K562 (cell line): Measurements from ENCODE around the gene RALY. TPM values are rescaled to one million over a fixed set of nuclear protein-coding genes. Genes with fewer than 3 reads are reported as not detected.

Source experiments
- ATAC-seq: fragments of 200-7000 bp; cut with Tn5 transposase; 3 replicates; pipeline ENCODE4 v1.9.1; 2020; ENCODE audit warnings: moderate library complexity
- BruUV-seq: library from RNA; stranded (reverse); fragments of 400-500 nt; replicated peaks from 2 replicates; lab custom pipeline; 2021; lab: Mats Ljungman, UMichigan
- CTCF ChIA-PET: fragments of 300-600 bp; formaldehyde crosslinking; extraction: SDS; loops from one replicate; lab custom pipeline; 2021; ENCODE audit warnings: low intra/inter-chr PET ratio; lab: Yijun Ruan, JAX
- POLR2A ChIA-PET: fragments of 300-600, 350-650 bp; sonication (Branson Sonifier 250); formaldehyde crosslinking; extraction: SDS; loops from one replicate; lab custom pipeline; 2021; ENCODE audit warnings: antibody characterized with exemption, inconsistent platforms; lab: Yijun Ruan, JAX
- DNase-seq, 4 experiments: peaks; one replicate each; pipeline versions ENCODE4 v3.0.0 to v3.0.0-alpha.2; 2011 to 2018; ENCODE audit warnings: low spot score in 3 of 4, mixed read lengths in 3 of 4; ENCODE audit errors: extremely low read depth in 1 of 4
- FAIRE-seq: peaks from 2 replicates; lab custom pipeline; 2011; peaks lifted over from hg19 to GRCh38; lab: Jason Lieb, UNC
- H2AFZ ChIP-seq: 2 replicates; pipeline ENCODE4 v1.6.0; 2011; ENCODE audit warnings: low read depth, low read length, control low read depth, inconsistent platforms
- H3K27ac ChIP-seq: fragments of 200-600 bp; 3 replicates; pipeline ENCODE4 v1.8.0; 2011; ENCODE audit warnings: low read depth, mild to moderate bottlenecking, control low read depth, inconsistent platforms, low read length, moderate library complexity, mixed read lengths; ENCODE audit errors: extremely low read depth
- H3K27me3 ChIP-seq, 2 experiments: fragments of 300-600 bp in 1 of 2; 2 replicates in 1 of 2; 3 replicates in 1 of 2; pipeline versions ENCODE4 v1.6.0 to v1.8.0; 2011; ENCODE audit warnings: inconsistent platforms in 2 of 2, low read length in 2 of 2, mild to moderate bottlenecking in 1 of 2, mixed read lengths in 1 of 2, moderate library complexity in 1 of 2; ENCODE audit not compliant: control insufficient read depth in 2 of 2, insufficient read depth in 2 of 2
- H3K36me3 ChIP-seq: fragments of 300-600 bp; 3 replicates; pipeline ENCODE4 v1.8.0; 2011; ENCODE audit warnings: mild to moderate bottlenecking, low read length, inconsistent platforms; ENCODE audit not compliant: control insufficient read depth, insufficient read depth
- H3K4me1 ChIP-seq, 2 experiments: fragments of 200-600 bp in 1 of 2; replicated peaks in 1 of 2; 2 replicates in 1 of 2; 3 replicates in 1 of 2; pipeline versions ENCODE4 v1.5.1 to v1.8.0; 2011; ENCODE audit warnings: inconsistent platforms in 2 of 2, low read length in 2 of 2, mild to moderate bottlenecking in 1 of 2, mixed read lengths in 1 of 2, moderate library complexity in 1 of 2; ENCODE audit not compliant: control insufficient read depth in 2 of 2, insufficient read depth in 2 of 2
- H3K4me2 ChIP-seq: 2 replicates; pipeline ENCODE4 v1.6.1; 2011; ENCODE audit warnings: low read length, control low read depth, inconsistent platforms, mixed read lengths; ENCODE audit not compliant: insufficient read depth
- H3K4me3 ChIP-seq: fragments of 200-600 bp; sonication (generic), shearing (Covaris generic); 2 replicates; pipeline ENCODE4 v1.5.1; 2016; ENCODE audit warnings: control low read depth, inconsistent platforms
- H3K79me2 ChIP-seq: fragments of 200-600 bp; 3 replicates; pipeline ENCODE4 v1.8.0; 2011; ENCODE audit warnings: low read length, inconsistent platforms; ENCODE audit not compliant: control insufficient read depth, insufficient read depth
- H3K9ac ChIP-seq, 2 experiments: 2 replicates each; pipeline versions ENCODE4 v1.6.0 to v1.6.1; 2011; ENCODE audit warnings: low read depth in 2 of 2, low read length in 2 of 2, control low read depth in 1 of 2, inconsistent platforms in 1 of 2, mild to moderate bottlenecking in 1 of 2, mixed read lengths in 1 of 2; ENCODE audit not compliant: insufficient read depth in 1 of 2
- H3K9me1 ChIP-seq: one replicate; pipeline ENCODE4 v1.6.0; 2011; ENCODE audit warnings: inconsistent platforms, mild to moderate bottlenecking, low read length, moderate library complexity; ENCODE audit not compliant: control insufficient read depth, insufficient read depth
- H3K9me3 ChIP-seq: replicated peaks from 2 replicates; pipeline ENCODE4 v1.5.1; 2011; ENCODE audit warnings: low read depth, low read length, inconsistent platforms; ENCODE audit not compliant: control insufficient read depth, insufficient read depth
- H4K20me1 ChIP-seq: replicated peaks from 2 replicates; pipeline ENCODE4 v1.6.1; 2011; ENCODE audit warnings: low read length, inconsistent platforms, mixed read lengths; ENCODE audit not compliant: control insufficient read depth, insufficient read depth
- E2F6 ChIP-seq, 2 experiments: IDR thresholded peaks; 2 replicates each; pipeline ENCODE4 v1.6.1; 2011; ENCODE audit warnings: borderline replicate concordance in 1 of 2, control low read depth in 1 of 2, low read depth in 1 of 2, low read length in 1 of 2, mild to moderate bottlenecking in 1 of 2, mixed read lengths in 1 of 2, moderate library complexity in 1 of 2; ENCODE audit not compliant: insufficient read depth in 1 of 2, insufficient read length in 1 of 2, poor library complexity in 1 of 2, severe bottlenecking in 1 of 2; ENCODE audit errors: extremely low read depth in 1 of 2
- ELF2 ChIP-seq: fragments of 250-450 bp; sonication (Bioruptor Pico); IDR thresholded peaks from 2 replicates; pipeline ENCODE4 v1.5.0; 2021; ENCODE audit warnings: mild to moderate bottlenecking
- ELK3 ChIP-seq: fragments of 450-650 bp; formaldehyde crosslinking; IDR thresholded peaks from 2 replicates; pipeline ENCODE4 v1.4.0; 2020; ENCODE audit warnings: mild to moderate bottlenecking
- HBP1 ChIP-seq: fragments of 450-650 bp; formaldehyde crosslinking; IDR thresholded peaks from 2 replicates; pipeline ENCODE4 v1.4.0; 2022; ENCODE audit warnings: missing genetic modification characterization
- LEF1 ChIP-seq: fragments of 450-650 bp; IDR thresholded peaks from 2 replicates; pipeline ENCODE4 v1.6.1; 2016; ENCODE audit warnings: mild to moderate bottlenecking
- NFE2 ChIP-seq: IDR thresholded peaks from 2 replicates; pipeline ENCODE4 v1.6.1; 2014; ENCODE audit warnings: antibody characterized with exemption, low read depth
- RHOXF2B ChIP-seq: fragments of 250-450 bp; sonication (Bioruptor Pico); conservative IDR thresholded peaks from 2 replicates; pipeline ENCODE4 v1.5.1; 2021
- TBP ChIP-seq: optimal IDR thresholded peaks from 2 replicates; pipeline ENCODE3; 2011; ENCODE audit warnings: low read depth, low read length, improper control_type of control experiment
- TCF7 ChIP-seq: sonication (generic); IDR thresholded peaks from 2 replicates; pipeline ENCODE4 v1.6.1; 2016; ENCODE audit warnings: antibody characterized with exemption, borderline replicate concordance
- TCF7L2 ChIP-seq: fragments of 150-350 bp; IDR thresholded peaks from 2 replicates; pipeline ENCODE4 v1.6.1; 2016; ENCODE audit warnings: low read depth, mild to moderate bottlenecking, low read length, moderate library complexity
- TEAD1 ChIP-seq, 2 experiments: fragments of 450-650 bp in 1 of 2; sonication (generic) in 1 of 2; formaldehyde crosslinking; IDR thresholded peaks; 2 replicates each; pipeline versions ENCODE4 v1.4.0 to v1.8.0; 2020 to 2022; ENCODE audit warnings: mild to moderate bottlenecking in 2 of 2, missing genetic modification reagents in 1 of 2
- TRIM24 ChIP-seq, 2 experiments: fragments of 450-650 bp; IDR thresholded peaks; 2 replicates each; pipeline ENCODE4 v1.6.1; 2016
- ZNF253 ChIP-seq: fragments of 250-450 bp; sonication (Bioruptor Pico); conservative IDR thresholded peaks from 2 replicates; pipeline ENCODE4 v1.6.1; 2021; ENCODE audit warnings: mild to moderate bottlenecking
- ZNF354B ChIP-seq: fragments of 250-450 bp; sonication (Bioruptor Pico); IDR thresholded peaks from 2 replicates; pipeline ENCODE4 v1.4.0; 2020
- ZNF584 ChIP-seq: fragments of 200-800 bp; sonication (Bioruptor generic); IDR thresholded peaks from 2 replicates; pipeline ENCODE4 v1.6.1; 2016; ENCODE audit warnings: low read depth, mild to moderate bottlenecking, missing genetic modification characterization, missing compliant biosample characterization
- ZNF707 ChIP-seq: fragments of 250-450 bp; sonication (Bioruptor Pico); conservative IDR thresholded peaks from 2 replicates; pipeline ENCODE4 v1.8.0; 2022; ENCODE audit warnings: inconsistent platforms, mild to moderate bottlenecking, moderate library complexity
- ZNF830 ChIP-seq: fragments of 250-450 bp; sonication (Bioruptor Pico); IDR thresholded peaks from 2 replicates; pipeline ENCODE4 v1.5.0; 2021; ENCODE audit warnings: mild to moderate bottlenecking
- WGBS: fragments of 100-300 bp; shearing (Covaris generic); methylation state at CpG from one replicate; pipeline ENCODE4 v1.1.6; 2016; ENCODE audit warnings: low coverage, mixed read lengths; ENCODE audit not compliant: insufficient coverage; ENCODE audit errors: missing lambda C conversion rate; 5-methylcytosine and 5-hydroxymethylcytosine counted together
- in situ Hi-C: fragments of 300-500 bp; cut with MboI; formaldehyde crosslinking; loops from 4 replicates; pipeline ENCODE4 v1.15.0; 2018; ENCODE audit warnings: inconsistent platforms, mixed read lengths
- intact Hi-C: fragments of 100-400 bp; cut with micrococcal nuclease; formaldehyde crosslinking; loops from 2 replicates; pipeline ENCODE4 v1.14.2; 2022
- polyA plus RNA-seq, 8 experiments: library from polyadenylated mRNA; depleted of rRNA in 4 of 8; stranded (reverse) in 5 of 8; unstranded in 3 of 8; fragments of >200 nt; fragmentation: Nextera tagmentation in 2 of 8; fragmentation: Illumina TruSeq in 1 of 8; extraction: Ambion mirVana in 2 of 8; extraction: Trizol in 1 of 8; gene quantifications; 2 replicates each; pipeline versions ENCODE4 v1.2.1 to v1.2.3, GENCODE V29; 2011 to 2014; ENCODE audit warnings: inconsistent platforms in 1 of 8, missing spikeins in 1 of 8
- total RNA-seq, 7 experiments: library from RNA; depleted of rRNA in 6 of 7; stranded (reverse); fragments of >200 nt in 6 of 7; fragmentation: Illumina TruSeq in 2 of 7; extraction: Trizol in 2 of 7; gene quantifications; 2 replicates each; pipeline versions ENCODE4 v1.2.1 to v1.2.3, GENCODE V29; 2011 to 2021; ENCODE audit warnings: low replicate concordance in 1 of 7

The RALY gene
- total and polyA plus RNA-seq, 9 of the 15 experiments (the other 6 are each of a cell fraction or from before 2014, with no cell fraction given) = 0.80 to 207 (median 128) TPM

GRCh38 chr20:33944914-33945313 is 48.8 kb upstream of the RALY start:
- no peak for ATAC-seq

More at GRCh38 chr20:33944914-33945313, 48.8 kb upstream of the RALY start:
- H4K20me1 ChIP-seq = no peaks in the 10 kb centered on the region
- H3K4me1 ChIP-seq = no peaks in the 10 kb centered on the region
- H3K9ac ChIP-seq = no peak overlapping the region
- DNase-seq (no peak), FAIRE-seq (no peak)
- H3K27me3 ChIP-seq = peaks cover 11 to 27% of the 10 kb centered on the region in 2 experiments
- H3K9me1 ChIP-seq = no peaks in the 10 kb centered on the region
- H2AFZ ChIP-seq = no peak overlapping the region
- WGBS = 2% methylated on average over 5 of the region's 5 CpGs
- ChIA-PET CTCF (no interaction called here), POLR2A (interaction anchor here (0.8 kb wide), 1 partner anchor 14 kb away, joined by 3 read pairs; no protein-coding TSS in a partner anchor)
- in situ Hi-C loops = no loop called here
- no peak overlapping the region for H3K4me3 ChIP-seq
- no peaks in the 10 kb centered on the region for H3K36me3 ChIP-seq
- BruUV-seq = no TSS peak
- TF ChIP-seq ELF2 (CRISPR knock-in tag) (no peak), TCF7L2 (no peak), TRIM24 (IDR thresholded peaks at IDR 0.05) (no peak), E2F6 (IDR thresholded peaks at IDR 0.05; ENCODE audit: borderline replicate concordance in 1 of 2, extremely low read depth in 1 of 2, insufficient read depth in 1 of 2, insufficient read length in 1 of 2, low read depth in 1 of 2, low read length in 1 of 2, poor library complexity in 1 of 2, severe bottlenecking in 1 of 2) (no peak), TCF7 (no peak), ZNF830 (CRISPR knock-in tag) (no peak), ZNF253 (CRISPR knock-in tag) (no peak), ELK3 (no peak), LEF1 (no peak), TBP (no peak), TEAD1 (CRISPR knock-in tag; IDR thresholded peaks at IDR 0.05) (no peak), NFE2 (no peak), RHOXF2B (CRISPR knock-in tag) (no peak), ZNF584 (CRISPR knock-in tag) (no peak), ZNF354B (no peak), HBP1 (no peak), ZNF707 (CRISPR knock-in tag) (no peak)
- no peak overlapping the region for H3K27ac ChIP-seq
- no peaks in the 10 kb centered on the region for H3K79me2 ChIP-seq
- H3K4me2 ChIP-seq = no peak overlapping the region
- peaks cover 16% of the 10 kb centered on the region for H3K9me3 ChIP-seq
- intact Hi-C loops = loop anchor here (5.0 kb wide), 2 partner anchors 77 to 182 kb away; no protein-coding TSS in a partner anchor
